Measurements from ENCODE around the gene AFG3L2. TPM values are rescaled to one million over a fixed set of nuclear protein-coding genes. Genes with fewer than 3 reads are reported as not detected.

AFG3L2 gene
- total and polyA plus RNA-seq, 4 donors = 22.5 to 55.4 (median 27.6) TPM

DNA sequence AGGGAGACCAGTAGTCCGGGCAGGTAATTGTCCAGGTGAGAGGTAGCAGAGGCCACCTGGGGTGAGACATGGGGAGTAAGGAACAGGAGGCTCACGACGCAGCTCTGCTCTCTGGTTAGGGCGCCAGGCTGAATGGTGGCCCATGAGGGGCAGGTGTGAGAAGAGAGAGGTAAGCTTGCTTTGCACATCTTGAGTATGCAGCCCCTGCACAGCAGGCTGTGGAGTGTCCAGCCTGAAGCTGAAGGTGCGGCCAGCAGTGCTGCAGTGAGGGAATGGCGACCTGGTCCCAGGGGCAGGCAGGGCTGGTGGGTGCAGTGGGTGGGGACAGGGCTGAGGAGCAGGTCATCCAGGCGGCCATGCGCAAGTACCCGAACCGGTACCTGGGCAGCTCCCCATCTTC lies 46.4 kb upstream of the AFG3L2 start:
- Histone ChIP-seq H3K4me1 (ENCODE audit: control insufficient read depth in 4 of 4, insufficient read depth in 4 of 4, low read length in 3 of 4) (peaks cover 0 to 6% (median 4%) of the 10 kb centered on the region in 4 donors), H3K36me3 (ENCODE audit: control insufficient read depth in 4 of 4, insufficient read depth in 3 of 4, low read depth in 1 of 4, low read length in 3 of 4) (peaks cover 0 to 1% (median 0%) of the 10 kb centered on the region in 4 donors), H3K9me3 (ENCODE audit: control insufficient read depth in 4 of 4, low read length in 3 of 4) (no peaks in the 10 kb centered on the region), H3K27ac (ENCODE audit: low read depth in 1 of 2, low read length in 2 of 2) (no peak overlapping the region), H3K9ac (ENCODE audit: low read depth in 1 of 2, low read length in 2 of 2) (no peak overlapping the region), H3K27me3 (ENCODE audit: control insufficient read depth in 4 of 4, insufficient read depth in 4 of 4, low read length in 3 of 4) (no peaks in the 10 kb centered on the region), H3K4me3 (ENCODE audit: low read depth in 1 of 3, low read length in 3 of 3) (no peak overlapping the region)
- TF ChIP-seq GABPA (IDR thresholded peaks at IDR 0.05 in 1 of 2, conservative IDR thresholded peaks at IDR 0.05 in 1 of 2) = no peak
- TF ChIP-seq, protein P1, sequence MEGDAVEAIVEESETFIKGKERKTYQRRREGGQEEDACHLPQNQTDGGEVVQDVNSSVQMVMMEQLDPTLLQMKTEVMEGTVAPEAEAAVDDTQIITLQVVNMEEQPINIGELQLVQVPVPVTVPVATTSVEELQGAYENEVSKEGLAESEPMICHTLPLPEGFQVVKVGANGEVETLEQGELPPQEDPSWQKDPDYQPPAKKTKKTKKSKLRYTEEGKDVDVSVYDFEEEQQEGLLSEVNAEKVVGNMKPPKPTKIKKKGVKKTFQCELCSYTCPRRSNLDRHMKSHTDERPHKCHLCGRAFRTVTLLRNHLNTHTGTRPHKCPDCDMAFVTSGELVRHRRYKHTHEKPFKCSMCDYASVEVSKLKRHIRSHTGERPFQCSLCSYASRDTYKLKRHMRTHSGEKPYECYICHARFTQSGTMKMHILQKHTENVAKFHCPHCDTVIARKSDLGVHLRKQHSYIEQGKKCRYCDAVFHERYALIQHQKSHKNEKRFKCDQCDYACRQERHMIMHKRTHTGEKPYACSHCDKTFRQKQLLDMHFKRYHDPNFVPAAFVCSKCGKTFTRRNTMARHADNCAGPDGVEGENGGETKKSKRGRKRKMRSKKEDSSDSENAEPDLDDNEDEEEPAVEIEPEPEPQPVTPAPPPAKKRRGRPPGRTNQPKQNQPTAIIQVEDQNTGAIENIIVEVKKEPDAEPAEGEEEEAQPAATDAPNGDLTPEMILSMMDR (IDR thresholded peaks at IDR 0.05; ENCODE audit: low read depth, low read length, missing input control) = no peak
- no peak for TF ChIP-seq FOXA1 (IDR thresholded peaks at IDR 0.05)
- no peak for TF ChIP-seq HNF4A (conservative IDR thresholded peaks at IDR 0.05)
- TF ChIP-seq YY1 (IDR thresholded peaks at IDR 0.05) = no peak
- TF ChIP-seq JUND (IDR thresholded peaks at IDR 0.05) = no peak
- TF ChIP-seq, protein P2, sequence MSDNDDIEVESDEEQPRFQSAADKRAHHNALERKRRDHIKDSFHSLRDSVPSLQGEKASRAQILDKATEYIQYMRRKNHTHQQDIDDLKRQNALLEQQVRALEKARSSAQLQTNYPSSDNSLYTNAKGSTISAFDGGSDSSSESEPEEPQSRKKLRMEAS (IDR thresholded peaks at IDR 0.05) = no peak
- no peak for TF ChIP-seq SP1 (IDR thresholded peaks at IDR 0.05)
- TF ChIP-seq FOXA2 (IDR thresholded peaks at IDR 0.05) = no peak
- no peak for TF ChIP-seq EGR1 (IDR thresholded peaks at IDR 0.05; ENCODE audit: low read depth in 2 of 2)
- no peak for TF ChIP-seq RXRA (IDR thresholded peaks at IDR 0.05)
- TF ChIP-seq, protein P3, sequence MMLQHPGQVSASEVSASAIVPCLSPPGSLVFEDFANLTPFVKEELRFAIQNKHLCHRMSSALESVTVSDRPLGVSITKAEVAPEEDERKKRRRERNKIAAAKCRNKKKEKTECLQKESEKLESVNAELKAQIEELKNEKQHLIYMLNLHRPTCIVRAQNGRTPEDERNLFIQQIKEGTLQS (IDR thresholded peaks at IDR 0.05) = no peak
- no peak for TF ChIP-seq TAF1 (conservative IDR thresholded peaks at IDR 0.05)
- no peak for TF ChIP-seq RAD21 (IDR thresholded peaks at IDR 0.05)
- TF ChIP-seq, protein P4, sequence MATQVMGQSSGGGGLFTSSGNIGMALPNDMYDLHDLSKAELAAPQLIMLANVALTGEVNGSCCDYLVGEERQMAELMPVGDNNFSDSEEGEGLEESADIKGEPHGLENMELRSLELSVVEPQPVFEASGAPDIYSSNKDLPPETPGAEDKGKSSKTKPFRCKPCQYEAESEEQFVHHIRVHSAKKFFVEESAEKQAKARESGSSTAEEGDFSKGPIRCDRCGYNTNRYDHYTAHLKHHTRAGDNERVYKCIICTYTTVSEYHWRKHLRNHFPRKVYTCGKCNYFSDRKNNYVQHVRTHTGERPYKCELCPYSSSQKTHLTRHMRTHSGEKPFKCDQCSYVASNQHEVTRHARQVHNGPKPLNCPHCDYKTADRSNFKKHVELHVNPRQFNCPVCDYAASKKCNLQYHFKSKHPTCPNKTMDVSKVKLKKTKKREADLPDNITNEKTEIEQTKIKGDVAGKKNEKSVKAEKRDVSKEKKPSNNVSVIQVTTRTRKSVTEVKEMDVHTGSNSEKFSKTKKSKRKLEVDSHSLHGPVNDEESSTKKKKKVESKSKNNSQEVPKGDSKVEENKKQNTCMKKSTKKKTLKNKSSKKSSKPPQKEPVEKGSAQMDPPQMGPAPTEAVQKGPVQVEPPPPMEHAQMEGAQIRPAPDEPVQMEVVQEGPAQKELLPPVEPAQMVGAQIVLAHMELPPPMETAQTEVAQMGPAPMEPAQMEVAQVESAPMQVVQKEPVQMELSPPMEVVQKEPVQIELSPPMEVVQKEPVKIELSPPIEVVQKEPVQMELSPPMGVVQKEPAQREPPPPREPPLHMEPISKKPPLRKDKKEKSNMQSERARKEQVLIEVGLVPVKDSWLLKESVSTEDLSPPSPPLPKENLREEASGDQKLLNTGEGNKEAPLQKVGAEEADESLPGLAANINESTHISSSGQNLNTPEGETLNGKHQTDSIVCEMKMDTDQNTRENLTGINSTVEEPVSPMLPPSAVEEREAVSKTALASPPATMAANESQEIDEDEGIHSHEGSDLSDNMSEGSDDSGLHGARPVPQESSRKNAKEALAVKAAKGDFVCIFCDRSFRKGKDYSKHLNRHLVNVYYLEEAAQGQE (IDR thresholded peaks at IDR 0.05) = no peak
- no peak for TF ChIP-seq NR2F2 (IDR thresholded peaks at IDR 0.05)
- TF ChIP-seq, protein P5, sequence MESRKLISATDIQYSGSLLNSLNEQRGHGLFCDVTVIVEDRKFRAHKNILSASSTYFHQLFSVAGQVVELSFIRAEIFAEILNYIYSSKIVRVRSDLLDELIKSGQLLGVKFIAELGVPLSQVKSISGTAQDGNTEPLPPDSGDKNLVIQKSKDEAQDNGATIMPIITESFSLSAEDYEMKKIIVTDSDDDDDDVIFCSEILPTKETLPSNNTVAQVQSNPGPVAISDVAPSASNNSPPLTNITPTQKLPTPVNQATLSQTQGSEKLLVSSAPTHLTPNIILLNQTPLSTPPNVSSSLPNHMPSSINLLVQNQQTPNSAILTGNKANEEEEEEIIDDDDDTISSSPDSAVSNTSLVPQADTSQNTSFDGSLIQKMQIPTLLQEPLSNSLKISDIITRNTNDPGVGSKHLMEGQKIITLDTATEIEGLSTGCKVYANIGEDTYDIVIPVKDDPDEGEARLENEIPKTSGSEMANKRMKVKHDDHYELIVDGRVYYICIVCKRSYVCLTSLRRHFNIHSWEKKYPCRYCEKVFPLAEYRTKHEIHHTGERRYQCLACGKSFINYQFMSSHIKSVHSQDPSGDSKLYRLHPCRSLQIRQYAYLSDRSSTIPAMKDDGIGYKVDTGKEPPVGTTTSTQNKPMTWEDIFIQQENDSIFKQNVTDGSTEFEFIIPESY (IDR thresholded peaks at IDR 0.05) = no peak
- no peak for TF ChIP-seq HNF4G (IDR thresholded peaks at IDR 0.05)
- DNase-seq (ENCODE audit: low spot score) = no peak
- 91% methylated on average over 10 of the region's 10 CpGs for WGBS
